H9 (cell line): ENCODE data around the gene KCTD1. TPM values are rescaled to one million over a fixed set of nuclear protein-coding genes. Genes with fewer than 3 reads are reported as not detected.
A peak's percentile ranks its signal among the peaks of the same experiment; 100 is the strongest.

ENCODE experiments used
- DNase-seq: peaks from one replicate; pipeline ENCODE4 v3.0.0-alpha.2; 2017
- H2AFZ ChIP-seq: one replicate; pipeline ENCODE4 v1.6.1; 2013; ENCODE audit warnings: mild to moderate bottlenecking, low read length, control low read depth, moderate library complexity
- H2AK5ac ChIP-seq: 2 replicates; pipeline ENCODE4 v1.6.1; 2013; ENCODE audit warnings: low read length, control low read depth, mixed read lengths; ENCODE audit not compliant: insufficient read length
- H2BK120ac ChIP-seq: one replicate; pipeline ENCODE4 v1.6.1; 2013; ENCODE audit warnings: low read depth, mild to moderate bottlenecking, low read length, control low read depth, inconsistent platforms; ENCODE audit not compliant: poor library complexity, severe bottlenecking
- H2BK12ac ChIP-seq: 2 replicates; pipeline ENCODE4 v1.6.1; 2013; ENCODE audit warnings: low read length, control low read depth, mixed read lengths, low read depth; ENCODE audit not compliant: insufficient read length
- H2BK15ac ChIP-seq: 2 replicates; pipeline ENCODE4 v1.6.1; 2013; ENCODE audit warnings: low read depth, low read length, control low read depth
- H2BK20ac ChIP-seq: one replicate; pipeline ENCODE4 v1.6.1; 2013; ENCODE audit warnings: low read depth, mild to moderate bottlenecking, low read length, control low read depth, inconsistent platforms; ENCODE audit not compliant: poor library complexity, severe bottlenecking
- H2BK5ac ChIP-seq: 2 replicates; pipeline ENCODE4 v1.6.1; 2013; ENCODE audit warnings: low read length, control low read depth, mixed read lengths; ENCODE audit not compliant: insufficient read length
- H3K14ac ChIP-seq: 2 replicates; pipeline ENCODE4 v1.6.1; 2013; ENCODE audit warnings: low read length, control low read depth; ENCODE audit not compliant: insufficient read depth
- H3K18ac ChIP-seq: 2 replicates; pipeline ENCODE4 v1.6.1; 2013; ENCODE audit warnings: low read depth, mild to moderate bottlenecking, mixed read lengths, low read length, control low read depth; ENCODE audit not compliant: insufficient read length
- H3K23ac ChIP-seq: 2 replicates; pipeline ENCODE4 v1.6.1; 2013; ENCODE audit warnings: low read length, control low read depth, mixed read lengths, low read depth; ENCODE audit not compliant: insufficient read length
- H3K23me2 ChIP-seq: 2 replicates; pipeline ENCODE4 v1.6.1; 2013; ENCODE audit warnings: low read depth, mild to moderate bottlenecking, mixed read lengths, low read length, control low read depth; ENCODE audit not compliant: insufficient read length, poor library complexity, severe bottlenecking
- H3K27ac ChIP-seq: 2 replicates; pipeline ENCODE4 v1.5.1; 2013; ENCODE audit warnings: low read length, control low read depth, mixed read lengths, low read depth; ENCODE audit not compliant: insufficient read length
- H3K27me3 ChIP-seq: 2 replicates; pipeline ENCODE4 v1.6.1; 2013; ENCODE audit warnings: low read length, control low read depth, inconsistent platforms; ENCODE audit not compliant: insufficient read depth
- H3K4ac ChIP-seq: 2 replicates; pipeline ENCODE4 v1.6.1; 2013; ENCODE audit warnings: low read depth, mild to moderate bottlenecking, control low read depth, inconsistent platforms, low read length, moderate library complexity
- H3K4me1 ChIP-seq: 2 replicates; pipeline ENCODE4 v1.6.1; 2013; ENCODE audit warnings: low read length, control low read depth, inconsistent platforms; ENCODE audit not compliant: insufficient read depth
- H3K4me2 ChIP-seq: 2 replicates; pipeline ENCODE4 v1.6.1; 2013; ENCODE audit warnings: low read length, control low read depth, mixed read lengths; ENCODE audit not compliant: insufficient read length, insufficient read depth
- H3K56ac ChIP-seq: 2 replicates; pipeline ENCODE4 v1.6.1; 2013; ENCODE audit warnings: low read depth, mild to moderate bottlenecking, mixed read lengths, low read length, control low read depth; ENCODE audit not compliant: insufficient read length
- H3K79me1 ChIP-seq: 2 replicates; pipeline ENCODE4 v1.6.1; 2013; ENCODE audit warnings: low read depth, mild to moderate bottlenecking, moderate library complexity, low read length, control low read depth, inconsistent platforms; ENCODE audit not compliant: insufficient read depth, poor library complexity, severe bottlenecking
- H3K79me2 ChIP-seq: 2 replicates; pipeline ENCODE4 v1.6.1; 2013; ENCODE audit warnings: low read length, control low read depth, inconsistent platforms; ENCODE audit not compliant: insufficient read depth
- H3K9ac ChIP-seq: 2 replicates; pipeline ENCODE4 v1.6.1; 2013; ENCODE audit warnings: low read length, control low read depth, mixed read lengths; ENCODE audit not compliant: insufficient read length; ENCODE audit errors: extremely low read depth
- H3K9me3 ChIP-seq: one replicate; pipeline ENCODE4 v1.6.1; 2013; ENCODE audit warnings: low read depth, low read length, inconsistent platforms; ENCODE audit not compliant: control insufficient read depth
- H3T11ph ChIP-seq: one replicate; pipeline ENCODE4 v1.6.1; 2013; ENCODE audit warnings: mild to moderate bottlenecking, low read length, control low read depth, inconsistent platforms
- H4K20me1 ChIP-seq: one replicate; pipeline ENCODE4 v1.6.1; 2013; ENCODE audit not compliant: control insufficient read depth, insufficient read length, insufficient read depth
- H4K5ac ChIP-seq: 2 replicates; pipeline ENCODE4 v1.6.1; 2013; ENCODE audit warnings: low read depth, mild to moderate bottlenecking, mixed read lengths, low read length, control low read depth; ENCODE audit not compliant: insufficient read length
- H4K8ac ChIP-seq: replicated peaks from 2 replicates; pipeline ENCODE4 v1.6.1; 2013; ENCODE audit warnings: low read length, control low read depth, mixed read lengths, low read depth; ENCODE audit not compliant: insufficient read length
- H4K91ac ChIP-seq: 2 replicates; pipeline ENCODE4 v1.6.1; 2013; ENCODE audit warnings: low read depth, mild to moderate bottlenecking, moderate library complexity, mixed read lengths, low read length, control low read depth; ENCODE audit not compliant: insufficient read length
- H3K27ac Mint-ChIP-seq, 3 experiments: 2 replicates in 2 of 3; 3 replicates in 1 of 3; pipeline ENCODE4 v1.8.0; 2020 to 2021; ENCODE audit warnings: mixed read lengths in 3 of 3, mild to moderate bottlenecking in 1 of 3, moderate library complexity in 1 of 3
- H3K27me3 Mint-ChIP-seq: 2 replicates; pipeline ENCODE4 v1.8.0; 2021; ENCODE audit warnings: low read depth, mild to moderate bottlenecking, moderate library complexity, mixed read lengths
- H3K36me3 Mint-ChIP-seq, 3 experiments: 2 replicates in 2 of 3; 3 replicates in 1 of 3; pipeline ENCODE4 v1.8.0; 2020 to 2021; ENCODE audit warnings: low read depth in 3 of 3, mixed read lengths in 3 of 3; ENCODE audit not compliant: insufficient read depth in 1 of 3
- H3K4me1 Mint-ChIP-seq, 2 experiments: 2 replicates each; pipeline ENCODE4 v1.8.0; 2020; ENCODE audit warnings: mixed read lengths in 2 of 2
- H3K4me3 Mint-ChIP-seq, 2 experiments: 2 replicates in 1 of 2; 3 replicates in 1 of 2; pipeline ENCODE4 v1.8.0; 2020 to 2021; ENCODE audit warnings: mild to moderate bottlenecking in 2 of 2, mixed read lengths in 2 of 2, moderate library complexity in 1 of 2
- H3K9me3 Mint-ChIP-seq, 2 experiments: 2 replicates in 1 of 2; 3 replicates in 1 of 2; pipeline ENCODE4 v1.8.0; 2020; ENCODE audit warnings: mild to moderate bottlenecking in 2 of 2, mixed read lengths in 2 of 2, moderate library complexity in 1 of 2
- WGBS: extraction: QIAGEN DNeasy Blood & Tissue Kit; methylation state at CpG from one replicate; pipeline ENCODE4 v1.1.7; 2013; ENCODE audit warnings: missing lambda C conversion rate, low lambda C conversion rate, mixed read lengths; ENCODE audit not compliant: insufficient read length; ENCODE audit errors: extremely low coverage; 5-methylcytosine and 5-hydroxymethylcytosine counted together
- total RNA-seq: library from RNA; stranded (reverse); gene quantifications from 2 replicates; pipeline ENCODE4 v1.2.1, GENCODE V29; 2021
- TF ChIP-seq, protein P1 (sequence below): fragments of 200-600 bp; sonication (generic); conservative IDR thresholded peaks from 3 replicates; pipeline ENCODE4 v1.8.0; 2021; ENCODE audit warnings: antibody characterized with exemption, mild to moderate bottlenecking

Gene KCTD1
- total RNA-seq, 1 experiment from 2014 or later: 10.8 TPM

DNA sequence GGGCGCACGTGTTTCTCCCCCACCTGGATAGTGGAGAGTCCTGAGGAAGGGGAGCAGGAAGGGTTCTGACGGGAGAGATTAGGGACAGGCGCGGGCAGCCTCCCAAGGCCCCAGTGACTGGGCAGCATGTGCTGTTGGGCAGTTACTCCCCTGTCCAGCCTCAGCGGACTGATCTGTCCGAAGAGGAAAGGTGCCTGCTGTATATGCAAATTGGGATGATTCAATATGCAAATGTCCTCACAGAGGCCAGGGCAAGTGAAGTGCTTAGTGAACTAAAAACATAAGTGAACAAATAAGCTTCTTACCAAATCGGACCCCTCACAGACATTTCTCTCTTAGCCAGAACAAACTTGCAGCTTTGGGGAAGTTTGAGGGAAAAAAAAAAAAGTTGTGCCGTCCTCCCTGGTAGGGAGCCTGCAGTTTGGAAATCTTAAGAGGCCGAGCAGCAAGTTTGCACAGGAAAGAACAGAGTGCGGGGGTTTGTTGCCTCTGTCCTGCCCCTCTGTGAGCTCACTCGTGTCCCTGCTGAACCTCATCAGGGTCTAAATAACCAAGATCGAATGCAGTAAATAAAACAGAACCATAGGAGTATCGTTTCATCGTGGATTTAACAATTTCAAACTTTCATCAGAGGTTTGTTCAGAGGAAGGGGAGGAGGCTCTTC lies 141.4 kb downstream of the KCTD1 start:
- peak overlapping the region in 1 of 3 experiments; percentile 20; a peak in 1 of 7 replicates for H3K27ac Mint-ChIP-seq
- no CpG with 5 or more reads among the region's 15 CpGs for WGBS
- H3K27ac ChIP-seq: no peak overlapping the region
- H2BK120ac ChIP-seq: no peak overlapping the region
- H3K9me3 Mint-ChIP-seq: no peaks in the 10 kb centered on the region
- no peaks in the 10 kb centered on the region for H3K23me2 ChIP-seq
- no peak overlapping the region for H2AK5ac ChIP-seq
- H3K14ac ChIP-seq: no peak overlapping the region
- peaks cover 21 to 29% of the 10 kb centered on the region in 2 experiments for H3K4me1 Mint-ChIP-seq
- no peak overlapping the region for H2AFZ ChIP-seq
- no peak for DNase-seq
- no peak overlapping the region for H3T11ph ChIP-seq
- no peak overlapping the region for H3K4me2 ChIP-seq
- H3K36me3 Mint-ChIP-seq: no peaks in the 10 kb centered on the region
- H3K27me3 ChIP-seq: no peaks in the 10 kb centered on the region
- H4K5ac ChIP-seq: no peak overlapping the region
- H3K4me3 Mint-ChIP-seq: no peak overlapping the region
- no peak overlapping the region for H3K9ac ChIP-seq
- H3K4me1 ChIP-seq: peaks cover 5% of the 10 kb centered on the region; the same call in 1 of the 2 replicates
- no peaks in the 10 kb centered on the region for H3K79me1 ChIP-seq
- no peak overlapping the region for H3K23ac ChIP-seq
- H2BK12ac ChIP-seq: no peak overlapping the region
- no peaks in the 10 kb centered on the region for H3K9me3 ChIP-seq
- no peaks in the 10 kb centered on the region for H4K20me1 ChIP-seq
- TF ChIP-seq, protein P1, sequence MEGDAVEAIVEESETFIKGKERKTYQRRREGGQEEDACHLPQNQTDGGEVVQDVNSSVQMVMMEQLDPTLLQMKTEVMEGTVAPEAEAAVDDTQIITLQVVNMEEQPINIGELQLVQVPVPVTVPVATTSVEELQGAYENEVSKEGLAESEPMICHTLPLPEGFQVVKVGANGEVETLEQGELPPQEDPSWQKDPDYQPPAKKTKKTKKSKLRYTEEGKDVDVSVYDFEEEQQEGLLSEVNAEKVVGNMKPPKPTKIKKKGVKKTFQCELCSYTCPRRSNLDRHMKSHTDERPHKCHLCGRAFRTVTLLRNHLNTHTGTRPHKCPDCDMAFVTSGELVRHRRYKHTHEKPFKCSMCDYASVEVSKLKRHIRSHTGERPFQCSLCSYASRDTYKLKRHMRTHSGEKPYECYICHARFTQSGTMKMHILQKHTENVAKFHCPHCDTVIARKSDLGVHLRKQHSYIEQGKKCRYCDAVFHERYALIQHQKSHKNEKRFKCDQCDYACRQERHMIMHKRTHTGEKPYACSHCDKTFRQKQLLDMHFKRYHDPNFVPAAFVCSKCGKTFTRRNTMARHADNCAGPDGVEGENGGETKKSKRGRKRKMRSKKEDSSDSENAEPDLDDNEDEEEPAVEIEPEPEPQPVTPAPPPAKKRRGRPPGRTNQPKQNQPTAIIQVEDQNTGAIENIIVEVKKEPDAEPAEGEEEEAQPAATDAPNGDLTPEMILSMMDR: no peak
- H2BK20ac ChIP-seq: no peak overlapping the region
- H2BK5ac ChIP-seq: no peak overlapping the region
- H4K91ac ChIP-seq: no peak overlapping the region
- H3K56ac ChIP-seq: no peak overlapping the region
- H3K79me2 ChIP-seq: no peaks in the 10 kb centered on the region
- no peak overlapping the region for H4K8ac ChIP-seq
- H3K18ac ChIP-seq: no peak overlapping the region
- H3K4ac ChIP-seq: no peak overlapping the region
- H2BK15ac ChIP-seq: no peak overlapping the region
- no peaks in the 10 kb centered on the region; the same call in 1 of the 2 replicates for H3K27me3 Mint-ChIP-seq
